ENCODE measurements around the gene CCDC57. TPM values are rescaled to one million over a fixed set of nuclear protein-coding genes. Genes with fewer than 3 reads are reported as not detected.

The CCDC57 gene
- total and polyA plus RNA-seq, 4 donors = 5.4 to 19.1 (median 11.7) TPM

- WGBS = 97% methylated on average over 9 of the region's 9 CpGs
- DNase-seq (ENCODE audit: low spot score) = no peak
- Histone ChIP-seq H3K9ac (ENCODE audit: low read depth in 1 of 2, low read length in 2 of 2) (no peak overlapping the region), H3K4me1 (ENCODE audit: control insufficient read depth in 4 of 4, insufficient read depth in 4 of 4, low read length in 3 of 4) (peaks cover 3 to 33% (median 23%) of the 10 kb centered on the region in 4 donors), H3K27ac (ENCODE audit: low read depth in 1 of 2, low read length in 2 of 2) (no peak overlapping the region), H3K4me3 (ENCODE audit: low read depth in 1 of 3, low read length in 3 of 3) (no peak overlapping the region), H3K9me3 (ENCODE audit: control insufficient read depth in 4 of 4, low read length in 3 of 4) (no peaks in the 10 kb centered on the region), H3K36me3 (ENCODE audit: control insufficient read depth in 4 of 4, insufficient read depth in 3 of 4, low read depth in 1 of 4, low read length in 3 of 4) (no peaks in the 10 kb centered on the region), H3K27me3 (ENCODE audit: control insufficient read depth in 4 of 4, insufficient read depth in 4 of 4, low read length in 3 of 4) (no peaks in the 10 kb centered on the region)
- TF ChIP-seq RAD21 (IDR thresholded peaks at IDR 0.05) (no peak), FOXA2 (IDR thresholded peaks at IDR 0.05) (no peak), NR2F2 (IDR thresholded peaks at IDR 0.05) (no peak), EGR1 (IDR thresholded peaks at IDR 0.05; ENCODE audit: low read depth in 2 of 2) (no peak), FOXA1 (IDR thresholded peaks at IDR 0.05) (no peak), REST (IDR thresholded peaks at IDR 0.05) (no peak), CTCF (IDR thresholded peaks at IDR 0.05; ENCODE audit: low read depth, low read length, missing input control) (no peak), MAX (IDR thresholded peaks at IDR 0.05) (no peak), YY1 (IDR thresholded peaks at IDR 0.05) (no peak), JUND (IDR thresholded peaks at IDR 0.05) (no peak), HNF4G (IDR thresholded peaks at IDR 0.05) (no peak), HNF4A (conservative IDR thresholded peaks at IDR 0.05) (no peak), RXRA (IDR thresholded peaks at IDR 0.05) (no peak), ATF3 (IDR thresholded peaks at IDR 0.05) (no peak), TAF1 (conservative IDR thresholded peaks at IDR 0.05) (no peak), SP1 (IDR thresholded peaks at IDR 0.05) (no peak), GABPA (IDR thresholded peaks at IDR 0.05 in 1 of 2, conservative IDR thresholded peaks at IDR 0.05 in 1 of 2) (no peak)
- TF ChIP-seq, protein P1, sequence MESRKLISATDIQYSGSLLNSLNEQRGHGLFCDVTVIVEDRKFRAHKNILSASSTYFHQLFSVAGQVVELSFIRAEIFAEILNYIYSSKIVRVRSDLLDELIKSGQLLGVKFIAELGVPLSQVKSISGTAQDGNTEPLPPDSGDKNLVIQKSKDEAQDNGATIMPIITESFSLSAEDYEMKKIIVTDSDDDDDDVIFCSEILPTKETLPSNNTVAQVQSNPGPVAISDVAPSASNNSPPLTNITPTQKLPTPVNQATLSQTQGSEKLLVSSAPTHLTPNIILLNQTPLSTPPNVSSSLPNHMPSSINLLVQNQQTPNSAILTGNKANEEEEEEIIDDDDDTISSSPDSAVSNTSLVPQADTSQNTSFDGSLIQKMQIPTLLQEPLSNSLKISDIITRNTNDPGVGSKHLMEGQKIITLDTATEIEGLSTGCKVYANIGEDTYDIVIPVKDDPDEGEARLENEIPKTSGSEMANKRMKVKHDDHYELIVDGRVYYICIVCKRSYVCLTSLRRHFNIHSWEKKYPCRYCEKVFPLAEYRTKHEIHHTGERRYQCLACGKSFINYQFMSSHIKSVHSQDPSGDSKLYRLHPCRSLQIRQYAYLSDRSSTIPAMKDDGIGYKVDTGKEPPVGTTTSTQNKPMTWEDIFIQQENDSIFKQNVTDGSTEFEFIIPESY (IDR thresholded peaks at IDR 0.05) = no peak
Observed at GRCh38 chr17:82155606-82156005, 57.0 kb downstream of the CCDC57 start.

All from liver (tissue), 9 donors.